HepG2 (cell line): ENCODE results near the gene CD4. TPM values are rescaled to one million over a fixed set of nuclear protein-coding genes. Genes with fewer than 3 reads are reported as not detected.

Experiments
- AKAP8 ChIP-seq: sonication (generic); formaldehyde crosslinking; IDR thresholded peaks from 2 replicates; pipeline ENCODE4 v1.5.1; 2020; ENCODE audit warnings: mild to moderate bottlenecking, missing genetic modification reagents
- BATF2 ChIP-seq: sonication (generic); formaldehyde crosslinking; IDR thresholded peaks from 2 replicates; pipeline ENCODE4 v1.8.0; 2022; ENCODE audit warnings: mild to moderate bottlenecking, missing genetic modification reagents, moderate library complexity
- BRCA1 ChIP-seq: sonication (generic); formaldehyde crosslinking; IDR thresholded peaks from 2 replicates; pipeline ENCODE4 v1.4.0; 2020; ENCODE audit warnings: missing genetic modification reagents
- FOXA1 ChIP-seq, 2 experiments: fragments of 450-650 bp in 1 of 2; sonication (generic) in 1 of 2; formaldehyde crosslinking in 1 of 2; IDR thresholded peaks; 2 replicates each; pipeline versions ENCODE4 v1.4.0 to v1.6.1; 2016 to 2020; ENCODE audit warnings: missing genetic modification reagents in 1 of 2
- FOXC1 ChIP-seq: sonication (generic); formaldehyde crosslinking; IDR thresholded peaks from 2 replicates; pipeline ENCODE4 v1.8.0; 2022; ENCODE audit warnings: mild to moderate bottlenecking, missing genetic modification reagents, borderline replicate concordance
- IKZF1 ChIP-seq: fragments of 450-650 bp; IDR thresholded peaks from 2 replicates; pipeline ENCODE4 v1.7.1; 2016
- MLX ChIP-seq: IDR thresholded peaks from 2 replicates; pipeline ENCODE4 v1.6.1; 2016
- RFX1 ChIP-seq: fragments of 450-650 bp; IDR thresholded peaks from 2 replicates; pipeline ENCODE4 v1.6.1; 2017
- SIX4 ChIP-seq: sonication (generic); formaldehyde crosslinking; IDR thresholded peaks from 2 replicates; pipeline ENCODE4 v1.4.0; 2020; ENCODE audit warnings: missing genetic modification reagents
- SP4 ChIP-seq: sonication (generic); formaldehyde crosslinking; IDR thresholded peaks from 2 replicates; pipeline ENCODE4 v1.8.1; 2023; ENCODE audit warnings: mild to moderate bottlenecking, missing genetic modification reagents
- SRF ChIP-seq: IDR thresholded peaks from 2 replicates; pipeline ENCODE4 v1.6.1; 2011; ENCODE audit warnings: mild to moderate bottlenecking, low read depth, low read length, moderate library complexity
- SUZ12 ChIP-seq: fragments of 150-350 bp; IDR thresholded peaks from 2 replicates; pipeline ENCODE4 v1.6.1; 2014; ENCODE audit warnings: low read depth, low read length
- ZBTB3 ChIP-seq: sonication (generic); formaldehyde crosslinking; IDR thresholded peaks from 2 replicates; pipeline ENCODE4 v1.4.0; 2020; ENCODE audit warnings: low read depth, mild to moderate bottlenecking, moderate library complexity, missing genetic modification reagents, borderline replicate concordance
- ZBTB39 ChIP-seq: sonication (generic); formaldehyde crosslinking; IDR thresholded peaks from 2 replicates; pipeline ENCODE4 v1.5.0; 2020; ENCODE audit warnings: missing genetic modification reagents
- ZFP82 ChIP-seq: sonication (generic); formaldehyde crosslinking; IDR thresholded peaks from 2 replicates; pipeline ENCODE4 v1.5.1; 2020; ENCODE audit warnings: mild to moderate bottlenecking, missing genetic modification reagents, borderline replicate concordance
- ZMYM4 ChIP-seq: sonication (generic); formaldehyde crosslinking; IDR thresholded peaks from 2 replicates; pipeline ENCODE4 v1.8.1; 2023; ENCODE audit warnings: mild to moderate bottlenecking, missing genetic modification reagents
- ZNF12 ChIP-seq: sonication (generic); formaldehyde crosslinking; IDR thresholded peaks from 2 replicates; pipeline ENCODE4 v1.5.0; 2020; ENCODE audit warnings: missing genetic modification reagents
- ZNF17 ChIP-seq: sonication (generic); formaldehyde crosslinking; IDR thresholded peaks from 2 replicates; pipeline ENCODE4 v1.5.0; 2020; ENCODE audit warnings: mild to moderate bottlenecking, missing genetic modification reagents
- ZNF232 ChIP-seq: sonication (generic); formaldehyde crosslinking; IDR thresholded peaks from 2 replicates; pipeline ENCODE4 v1.4.0; 2020; ENCODE audit warnings: missing genetic modification reagents, borderline replicate concordance
- ZNF30 ChIP-seq: sonication (generic); formaldehyde crosslinking; IDR thresholded peaks from 2 replicates; pipeline ENCODE4 v1.5.0; 2020; ENCODE audit warnings: mild to moderate bottlenecking, missing genetic modification reagents
- ZNF543 ChIP-seq: sonication (generic); formaldehyde crosslinking; IDR thresholded peaks from 2 replicates; pipeline ENCODE4 v1.4.0; 2020; ENCODE audit warnings: mild to moderate bottlenecking, missing genetic modification reagents
- ZNF660 ChIP-seq: sonication (generic); formaldehyde crosslinking; IDR thresholded peaks from 2 replicates; pipeline ENCODE4 v1.5.1; 2020; ENCODE audit warnings: mild to moderate bottlenecking, low read depth, missing genetic modification reagents, borderline replicate concordance
- ZNF773 ChIP-seq: sonication (generic); formaldehyde crosslinking; IDR thresholded peaks from 2 replicates; pipeline ENCODE4 v1.4.0; 2020; ENCODE audit warnings: missing genetic modification reagents, borderline replicate concordance
- polyA plus RNA-seq, 8 experiments: library from polyadenylated mRNA; depleted of rRNA in 3 of 8; stranded (reverse) in 7 of 8; unstranded in 1 of 8; fragments of >200 nt; fragmentation: Illumina TruSeq in 4 of 8; extraction: Trizol in 4 of 8; gene quantifications; 2 replicates each; pipeline versions ENCODE4 v1.2.1 to v1.2.3, GENCODE V29; 2011 to 2016; ENCODE audit warnings: low read depth in 4 of 8, missing spikeins in 1 of 8, mixed read lengths in 1 of 8; ENCODE audit not compliant: insufficient read depth in 1 of 8
- total RNA-seq, 5 experiments: library from RNA; depleted of rRNA; stranded (reverse); fragments of >200 nt; fragmentation: Illumina TruSeq; extraction: Trizol; gene quantifications; 2 replicates each; pipeline ENCODE4 v1.2.3, GENCODE V29; 2016; ENCODE audit warnings: low read depth in 1 of 5
- TF ChIP-seq, protein P1 (sequence below): IDR thresholded peaks from 2 replicates; pipeline ENCODE4 v1.6.1; 2016; ENCODE audit warnings: low read depth
- TF ChIP-seq, protein P2 (sequence below): sonication (generic); formaldehyde crosslinking; conservative IDR thresholded peaks from 2 replicates; pipeline ENCODE4 v1.4.0; 2020; ENCODE audit warnings: missing genetic modification reagents

CD4 gene
- total and polyA plus RNA-seq, 2 of the 13 experiments (the other 11 are each of a cell fraction or from before 2014, with no cell fraction given), result 0.07 to 0.95 TPM

GRCh38 chr12:6851153-6851920 is 62.0 kb downstream of the CD4 start, which contains the start of gene CDCA3 (continued):
- TF ChIP-seq ZNF30 (CRISPR knock-in tag) (no peak), FOXA1 (IDR thresholded peaks at IDR 0.05) (no peak), FOXA1 (CRISPR knock-in tag; IDR thresholded peaks at IDR 0.05) (no peak), IKZF1 (no peak), ZFP82 (no peak), FOXC1 (CRISPR knock-in tag) (no peak), SRF (no peak), SIX4 (CRISPR knock-in tag) (no peak), ZNF543 (no peak), ZNF17 (no peak), ZMYM4 (CRISPR knock-in tag) (peak; percentile 13; the same call in 1 of the 2 replicates), ZNF232 (peak; percentile 29; the same call in 1 of the 2 replicates), MLX (CRISPR knock-in tag) (no peak), ZBTB39 (CRISPR knock-in tag) (no peak), AKAP8 (no peak), SP4 (peak; percentile 69), ZNF773 (CRISPR knock-in tag) (no peak), ZNF660 (CRISPR knock-in tag) (no peak), BATF2 (no peak), RFX1 (no peak), ZBTB3 (CRISPR knock-in tag) (no peak), BRCA1 (CRISPR knock-in tag) (0 out of 2 replicates have a peak, but pooled peaks have one; percentile 16), ZNF12 (CRISPR knock-in tag) (no peak), SUZ12 (no peak)
- TF ChIP-seq, protein P1, sequence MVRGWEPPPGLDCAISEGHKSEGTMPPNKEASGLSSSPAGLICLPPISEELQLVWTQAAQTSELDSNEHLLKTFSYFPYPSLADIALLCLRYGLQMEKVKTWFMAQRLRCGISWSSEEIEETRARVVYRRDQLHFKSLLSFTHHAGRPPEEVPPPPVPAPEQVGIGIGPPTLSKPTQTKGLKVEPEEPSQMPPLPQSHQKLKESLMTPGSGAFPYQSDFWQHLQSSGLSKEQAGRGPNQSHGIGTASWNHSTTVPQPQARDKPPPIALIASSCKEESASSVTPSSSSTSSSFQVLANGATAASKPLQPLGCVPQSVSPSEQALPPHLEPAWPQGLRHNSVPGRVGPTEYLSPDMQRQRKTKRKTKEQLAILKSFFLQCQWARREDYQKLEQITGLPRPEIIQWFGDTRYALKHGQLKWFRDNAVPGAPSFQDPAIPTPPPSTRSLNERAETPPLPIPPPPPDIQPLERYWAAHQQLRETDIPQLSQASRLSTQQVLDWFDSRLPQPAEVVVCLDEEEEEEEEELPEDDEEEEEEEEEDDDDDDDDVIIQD (CRISPR knock-in tag), result no peak
- TF ChIP-seq, protein P2, sequence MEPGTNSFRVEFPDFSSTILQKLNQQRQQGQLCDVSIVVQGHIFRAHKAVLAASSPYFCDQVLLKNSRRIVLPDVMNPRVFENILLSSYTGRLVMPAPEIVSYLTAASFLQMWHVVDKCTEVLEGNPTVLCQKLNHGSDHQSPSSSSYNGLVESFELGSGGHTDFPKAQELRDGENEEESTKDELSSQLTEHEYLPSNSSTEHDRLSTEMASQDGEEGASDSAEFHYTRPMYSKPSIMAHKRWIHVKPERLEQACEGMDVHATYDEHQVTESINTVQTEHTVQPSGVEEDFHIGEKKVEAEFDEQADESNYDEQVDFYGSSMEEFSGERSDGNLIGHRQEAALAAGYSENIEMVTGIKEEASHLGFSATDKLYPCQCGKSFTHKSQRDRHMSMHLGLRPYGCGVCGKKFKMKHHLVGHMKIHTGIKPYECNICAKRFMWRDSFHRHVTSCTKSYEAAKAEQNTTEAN (CRISPR knock-in tag), result no peak
